T-helper 2 cell treated with Interferon-gamma antibody and Interleukin-4, amounts not matched to agents 5 μg/mL and 100 μg/mL, for 36 hours (primary cell): Measurements from ENCODE around the gene ZNF213.
"Not testable (repeated sequence)": the region's sequence is repeated elsewhere in the genome, so short reads cannot be mapped to it uniquely, and the experiment has no call there.

Experiments
- DNase-seq: peaks from one replicate; pipeline ENCODE4 v3.0.0; 2021; ENCODE audit warnings: low spot score
- H3K27ac Mint-ChIP-seq: one replicate; pipeline ENCODE4 v1.8.0; 2021; ENCODE audit warnings: mild to moderate bottlenecking, mixed read lengths
- H3K27me3 Mint-ChIP-seq: one replicate; pipeline ENCODE4 v1.8.0; 2021; ENCODE audit warnings: low read depth, mixed read lengths
- H3K36me3 Mint-ChIP-seq: one replicate; pipeline ENCODE4 v1.8.0; 2021; ENCODE audit warnings: low read depth, mixed read lengths
- H3K4me1 Mint-ChIP-seq: one replicate; pipeline ENCODE4 v1.8.0; 2021; ENCODE audit warnings: low read depth, mixed read lengths
- H3K4me3 Mint-ChIP-seq: one replicate; pipeline ENCODE4 v1.8.0; 2022; ENCODE audit warnings: mild to moderate bottlenecking, moderate library complexity, mixed read lengths
- H3K9me3 Mint-ChIP-seq: one replicate; pipeline ENCODE4 v1.8.0; 2021; ENCODE audit warnings: mixed read lengths

The ZNF213 gene

GRCh38 chr16:3171855-3172593, 37.2 kb downstream of the ZNF213 start:
- peak overlapping the region; percentile 70 for H3K4me3 Mint-ChIP-seq
- H3K36me3 Mint-ChIP-seq: peaks cover 1% of the 10 kb centered on the region
- H3K9me3 Mint-ChIP-seq: no peaks in the 10 kb centered on the region
- H3K27me3 Mint-ChIP-seq: peaks cover 80% of the 10 kb centered on the region
- H3K27ac Mint-ChIP-seq: peak overlapping the region; percentile 65
- peaks cover 30% of the 10 kb centered on the region for H3K4me1 Mint-ChIP-seq
- DNase-seq: peak; percentile 34

DNA sequence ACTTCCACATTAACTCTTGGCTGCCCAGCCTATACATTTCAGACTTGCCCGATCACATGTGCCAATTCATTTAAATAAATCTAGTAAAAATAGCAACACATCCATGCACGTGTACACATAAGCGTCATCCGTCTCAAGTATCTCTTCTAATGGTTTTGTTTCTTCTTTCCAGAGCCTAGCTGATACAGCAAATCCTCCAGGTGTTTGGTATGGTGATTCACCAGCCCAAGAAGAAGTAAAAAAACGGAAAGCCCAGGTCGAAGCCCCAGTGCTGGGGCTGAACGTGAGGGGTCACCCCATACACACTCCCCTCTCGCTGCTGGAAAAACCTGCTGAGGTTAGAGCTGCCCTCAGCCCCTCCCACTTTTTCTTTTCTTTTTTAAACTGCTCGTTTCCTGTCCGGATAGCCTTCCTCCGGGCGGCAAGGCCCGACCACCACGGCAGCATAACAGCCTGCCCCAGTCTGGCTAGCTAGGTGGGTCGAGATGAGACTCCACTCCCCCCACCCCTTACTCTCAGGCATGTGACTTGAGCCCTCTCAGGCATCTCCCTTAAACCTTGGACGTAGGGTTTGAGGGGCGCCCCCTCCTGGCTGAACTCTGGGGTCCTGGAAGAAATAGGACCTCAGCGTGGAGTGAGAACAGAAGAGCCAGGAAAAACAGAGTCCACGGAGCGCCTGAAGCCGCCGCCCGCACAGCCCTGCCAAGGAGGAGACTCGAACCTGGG, 39.2 kb downstream of the ZNF213 start:
- Mint-ChIP-seq H3K36me3 (peaks cover 1% of the 10 kb centered on the region), H3K27me3 (peaks cover 83% of the 10 kb centered on the region), H3K4me1 (peaks cover 30% of the 10 kb centered on the region), H3K9me3 (no peaks in the 10 kb centered on the region), H3K27ac (no peak overlapping the region), H3K4me3 (peak overlapping the region; percentile 70)
- DNase-seq: no peak

DNA sequence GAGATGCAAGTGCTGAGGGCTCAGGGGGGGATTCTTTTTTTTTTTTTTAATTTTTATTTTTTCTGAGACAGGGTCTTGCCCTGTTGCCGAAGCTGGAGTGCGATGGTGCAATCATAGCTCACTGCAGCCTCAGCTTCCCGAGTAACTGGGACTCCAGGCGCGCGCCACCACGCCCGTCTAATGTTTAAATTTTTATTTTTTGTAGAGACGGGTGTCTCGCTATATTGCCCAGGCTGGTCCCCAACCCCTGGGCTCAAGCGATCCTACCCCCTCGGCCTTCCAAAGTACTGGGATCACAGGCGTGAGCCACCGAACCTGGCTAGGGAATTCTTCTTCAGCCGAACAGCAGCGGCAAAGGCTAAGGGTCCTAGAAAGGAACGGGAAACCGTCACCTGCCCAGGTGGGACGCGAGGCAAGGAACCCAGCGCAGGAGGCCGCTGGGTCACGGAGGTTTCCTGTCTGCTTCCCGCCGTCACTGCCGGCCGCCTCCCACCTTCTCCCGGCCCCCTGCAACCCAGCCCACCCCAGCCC, 39.9 kb downstream of the ZNF213 start:
- Mint-ChIP-seq H3K27me3 (peaks cover 83% of the 10 kb centered on the region), H3K9me3 (no peaks in the 10 kb centered on the region), H3K4me3 (peak overlapping the region; percentile 70), H3K4me1 (peaks cover 30% of the 10 kb centered on the region), H3K36me3 (peaks cover 1% of the 10 kb centered on the region), H3K27ac (no peak overlapping the region)
- no peak for DNase-seq

DNA sequence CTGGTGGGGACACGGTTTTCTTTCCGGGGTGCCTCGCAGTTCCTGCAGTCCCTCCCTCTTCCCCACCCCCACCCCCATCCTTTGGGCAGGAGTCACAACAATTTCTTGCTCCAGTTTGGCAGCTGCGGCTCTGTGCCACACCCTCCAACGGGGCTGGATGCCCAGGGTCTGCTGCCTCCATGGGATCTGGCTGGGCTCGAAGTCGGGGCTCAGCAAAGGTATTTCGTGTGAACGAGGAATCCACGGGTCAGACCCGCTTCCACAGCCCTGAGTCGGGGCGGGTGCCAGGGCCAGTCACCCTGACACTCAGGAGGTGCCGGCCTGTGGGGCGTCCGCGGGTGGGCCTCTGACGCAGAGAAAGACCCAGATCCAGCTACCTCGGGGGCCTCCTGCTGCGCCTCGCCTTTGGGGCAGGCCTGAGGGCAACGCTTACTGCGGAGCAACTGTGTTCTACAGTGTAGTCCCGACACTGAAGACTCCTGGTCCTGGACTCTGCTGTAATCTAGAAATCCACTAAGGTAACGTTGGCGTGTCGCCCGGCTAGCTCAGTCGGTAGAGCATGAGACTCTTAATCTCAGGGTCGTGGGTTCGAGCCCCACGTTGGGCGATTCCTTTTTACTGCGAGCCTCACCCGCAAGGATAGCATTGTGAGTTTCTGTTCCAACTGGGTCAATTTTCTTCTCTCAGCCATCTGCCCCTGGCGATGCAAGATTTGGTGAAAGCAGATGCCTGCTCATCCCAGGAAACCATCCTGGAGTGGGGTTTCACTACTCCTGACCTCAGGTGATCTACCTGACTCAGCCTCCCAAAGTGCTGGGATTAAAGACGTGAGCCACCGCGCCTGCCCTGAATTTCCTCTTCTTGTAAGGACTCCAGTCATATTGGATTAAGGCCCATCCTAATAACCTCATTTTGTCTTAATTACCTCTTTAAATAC, 40.6 kb downstream of the ZNF213 start:
- no peak overlapping the region for H3K4me3 Mint-ChIP-seq
- no peak overlapping the region for H3K27ac Mint-ChIP-seq
- DNase-seq: no peak
- no peaks in the 10 kb centered on the region for H3K9me3 Mint-ChIP-seq
- H3K36me3 Mint-ChIP-seq: peaks cover 1% of the 10 kb centered on the region
- peaks cover 30% of the 10 kb centered on the region for H3K4me1 Mint-ChIP-seq
- peaks cover 84% of the 10 kb centered on the region for H3K27me3 Mint-ChIP-seq

GRCh38 chr16:3179651-3180050, 44.8 kb downstream of the ZNF213 start:
- H3K9me3 Mint-ChIP-seq: peaks cover 6% of the 10 kb centered on the region
- peaks cover 6% of the 10 kb centered on the region for H3K36me3 Mint-ChIP-seq
- DNase-seq: no peak
- peaks cover 91% of the 10 kb centered on the region for H3K27me3 Mint-ChIP-seq
- no peak overlapping the region for H3K27ac Mint-ChIP-seq
- peaks cover 14% of the 10 kb centered on the region for H3K4me1 Mint-ChIP-seq
- no peak overlapping the region for H3K4me3 Mint-ChIP-seq

- Mint-ChIP-seq H3K27ac (no peak overlapping the region), H3K4me3 (no peak overlapping the region), H3K9me3 (peaks cover 6% of the 10 kb centered on the region), H3K36me3 (peaks cover 6% of the 10 kb centered on the region), H3K4me1 (peaks cover 14% of the 10 kb centered on the region), H3K27me3 (peaks cover 84% of the 10 kb centered on the region)
- no peak for DNase-seq
These were observed 45.6 kb downstream of the ZNF213 start for GRCh38 chr16:3180445-3180878.

DNA sequence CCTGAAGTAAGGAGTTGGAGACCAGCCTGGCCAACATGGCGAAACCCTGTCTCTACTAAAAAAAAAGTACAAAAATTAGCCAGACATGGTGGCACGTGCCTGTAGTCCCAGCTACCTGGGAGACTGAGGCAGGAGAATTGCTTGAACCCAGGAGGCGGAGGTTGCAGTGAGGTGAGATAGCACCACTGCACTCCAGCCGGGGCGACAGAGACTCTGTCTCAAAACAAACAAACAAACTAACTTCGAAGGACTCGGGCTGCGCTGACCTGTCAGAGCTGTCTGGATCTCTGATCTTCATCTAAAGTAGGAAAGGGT, 47.4 kb downstream of the ZNF213 start:
- peak overlapping the region; percentile 67 for H3K27ac Mint-ChIP-seq

GRCh38 chr16:3182608-3183444, 48.0 kb downstream of the ZNF213 start:
- Mint-ChIP-seq H3K27me3 (peaks cover 82% of the 10 kb centered on the region), H3K4me3 (peak overlapping the region; percentile 63), H3K27ac (peak overlapping the region; percentile 67), H3K9me3 (peaks cover 6% of the 10 kb centered on the region), H3K4me1 (peaks cover 17% of the 10 kb centered on the region), H3K36me3 (peaks cover 6% of the 10 kb centered on the region)
- peak; percentile 40 for DNase-seq

More for the DNA sequence above, 47.4 kb downstream of the ZNF213 start:
- H3K9me3 Mint-ChIP-seq, H3K36me3 Mint-ChIP-seq, DNase-seq: not testable (repeated sequence)
- Mint-ChIP-seq H3K4me1 (peaks cover 14% of the 10 kb centered on the region), H3K4me3 (peak overlapping the region; percentile 63), H3K27me3 (peaks cover 82% of the 10 kb centered on the region)

DNA sequence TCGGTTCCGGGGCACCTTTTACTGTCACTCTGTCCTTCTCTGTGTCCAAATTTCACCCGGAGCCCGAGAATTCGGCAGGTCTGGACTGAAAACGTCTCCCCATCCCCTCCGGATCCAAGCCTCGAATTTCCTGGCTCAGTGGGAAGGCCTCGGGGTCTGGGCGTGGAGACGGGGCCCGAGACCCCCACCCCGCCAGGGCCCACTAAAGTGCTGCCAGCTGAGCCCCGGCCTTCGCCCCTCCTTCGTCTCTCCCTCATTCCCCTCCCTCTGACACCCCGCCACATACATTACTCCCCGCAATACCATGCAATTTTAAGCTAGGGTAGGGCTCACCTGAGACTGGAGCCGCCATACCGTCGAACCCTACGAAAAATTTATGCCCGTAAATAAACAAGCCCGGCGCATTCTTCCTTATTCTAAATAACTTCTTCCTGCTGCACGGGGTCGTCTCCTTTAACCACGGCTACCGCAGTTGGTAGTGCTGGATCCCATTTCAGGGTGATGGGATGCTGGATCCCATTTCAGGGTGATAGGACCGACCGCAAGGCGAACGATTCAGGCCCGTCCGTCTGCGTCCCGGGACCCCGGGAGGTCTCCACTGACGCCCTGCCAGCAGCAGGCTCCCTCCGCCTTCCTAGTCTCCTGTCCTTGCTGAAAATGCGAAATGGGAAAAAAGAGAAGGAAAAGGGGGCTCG, 48.8 kb downstream of the ZNF213 start:
- Mint-ChIP-seq H3K36me3 (peaks cover 6% of the 10 kb centered on the region), H3K27me3 (peaks cover 81% of the 10 kb centered on the region), H3K4me3 (peak overlapping the region; percentile 63), H3K9me3 (peaks cover 6% of the 10 kb centered on the region), H3K4me1 (peaks cover 22% of the 10 kb centered on the region), H3K27ac (peak overlapping the region; percentile 70)
- DNase-seq: no peak

DNA sequence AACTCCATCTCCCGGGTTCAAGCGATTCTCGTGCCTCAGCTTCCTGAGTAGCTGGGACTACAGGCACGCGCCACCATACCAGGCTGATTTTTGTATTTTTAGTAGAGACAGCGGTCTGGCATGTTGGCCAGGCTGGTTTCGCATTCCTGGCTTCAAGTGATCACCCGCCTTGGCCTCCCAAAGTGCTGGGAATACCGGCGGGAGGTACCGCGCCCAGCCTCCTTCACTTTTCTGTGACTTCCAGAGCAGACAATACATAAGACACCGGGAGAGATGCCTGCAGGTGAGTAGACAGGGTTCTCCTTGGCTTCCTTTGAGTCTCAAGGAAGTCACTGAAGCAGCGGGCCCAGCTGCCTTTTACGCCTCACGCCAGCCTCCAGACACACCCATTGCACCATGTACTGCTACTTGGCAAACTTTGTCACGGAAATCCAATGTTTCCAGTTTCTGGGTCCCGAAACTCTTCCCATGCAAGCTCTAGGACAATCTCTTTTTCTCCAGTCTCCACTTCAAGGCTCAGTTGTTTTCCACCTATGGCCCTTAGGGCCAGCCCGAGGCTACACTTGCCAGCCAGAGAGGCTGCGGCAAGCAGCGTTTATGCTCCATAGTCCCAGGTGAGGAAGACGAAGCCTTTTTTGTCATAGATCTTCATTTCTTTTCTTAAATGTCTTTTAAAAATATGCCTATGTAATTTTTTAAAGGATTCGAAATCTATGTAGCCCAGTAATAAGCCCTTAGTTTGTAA, 52.3 kb downstream of the ZNF213 start:
- Mint-ChIP-seq H3K4me3 (peak overlapping the region; percentile 69), H3K4me1 (peaks cover 39% of the 10 kb centered on the region), H3K27me3 (peaks cover 81% of the 10 kb centered on the region), H3K36me3 (peaks cover 6% of the 10 kb centered on the region), H3K9me3 (peaks cover 6% of the 10 kb centered on the region), H3K27ac (no peak overlapping the region)
- DNase-seq: no peak

DNA sequence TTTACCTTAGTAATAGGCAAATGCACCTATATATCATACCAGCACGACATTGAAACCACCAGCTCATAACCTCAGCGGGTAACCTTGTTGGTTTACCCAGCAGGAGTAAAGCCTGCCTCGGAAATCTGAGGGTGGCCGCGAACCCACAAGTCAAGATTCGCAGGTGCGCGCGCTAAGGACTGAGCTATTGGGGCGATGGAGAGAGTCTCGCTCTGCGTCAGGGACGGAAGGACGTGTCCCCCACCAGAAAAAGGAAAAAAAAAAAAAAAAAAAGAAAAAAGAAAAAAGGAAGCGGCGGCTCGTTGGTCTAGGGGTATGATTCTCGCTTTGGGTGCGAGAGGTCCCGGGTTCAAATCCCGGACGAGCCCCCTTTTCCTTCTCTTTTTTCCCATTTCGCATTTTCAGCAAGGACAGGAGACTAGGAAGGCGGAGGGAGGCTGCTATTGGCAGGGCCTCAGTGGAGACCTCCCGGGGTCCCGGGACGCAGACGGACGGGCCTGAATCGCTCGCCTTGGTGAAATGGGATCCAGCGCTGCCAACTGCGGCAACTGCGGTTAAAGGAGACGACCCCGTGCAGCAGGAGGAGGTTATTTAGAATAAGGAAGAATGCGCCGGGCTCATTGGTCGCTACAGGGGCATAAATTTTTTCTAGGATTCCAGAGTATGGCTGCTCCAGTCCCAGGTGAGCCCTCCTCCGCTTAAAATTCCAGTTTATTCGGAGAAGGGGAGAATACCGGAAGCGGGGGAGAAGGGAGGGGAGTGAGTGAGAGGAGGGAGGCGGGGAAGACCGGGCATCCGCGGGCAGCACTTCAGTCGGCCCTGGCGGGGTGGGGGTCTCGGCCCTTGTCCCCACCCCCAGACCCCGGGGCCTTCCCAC, 53.2 kb downstream of the ZNF213 start, which contains the start of gene OR1F1:
OR1F1 (plus strand) TSS at position 407 of the 877 bp plus-strand sequence.
- DNase-seq: peak; percentile 74
- H3K27ac Mint-ChIP-seq: peak within 1 kb of the TSS; percentile 81
- peaks cover 79% of the 10 kb centered on the region for H3K27me3 Mint-ChIP-seq
- H3K4me3 Mint-ChIP-seq: peak within 1 kb of the TSS; percentile 79
- peaks cover 6% of the 10 kb centered on the region for H3K36me3 Mint-ChIP-seq
- H3K4me1 Mint-ChIP-seq: peaks cover 35% of the 10 kb centered on the region
- peaks cover 6% of the 10 kb centered on the region for H3K9me3 Mint-ChIP-seq
